ENCODE measurements around the gene ADGRE2. TPM values are rescaled to one million over a fixed set of nuclear protein-coding genes. Genes with fewer than 3 reads are reported as not detected.

ADGRE2 gene
- total RNA-seq, 4 donors from 2014 or later, result 0.49 to 5.8 (median 4.0) TPM

DNA sequence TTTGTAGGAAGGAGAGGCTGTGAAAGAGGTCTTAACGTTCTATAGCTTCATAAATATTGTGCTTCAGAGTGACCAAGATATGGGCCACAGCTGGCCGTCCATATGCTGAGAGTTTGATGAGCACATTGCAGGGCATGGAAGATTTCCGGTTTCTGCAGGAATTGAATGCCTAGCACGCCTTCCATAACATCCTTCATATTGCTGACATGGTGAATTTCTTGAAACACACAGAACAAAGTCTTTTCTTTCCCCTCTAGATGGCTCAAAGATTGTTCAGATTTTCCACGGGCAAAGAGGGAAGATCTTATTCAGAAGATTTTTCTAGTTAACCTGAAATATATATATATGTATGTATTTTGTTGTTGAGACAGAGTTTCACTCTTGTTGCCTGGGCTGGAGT, 42.4 kb downstream of the ADGRE2 start:
- Histone ChIP-seq H3K9me3 (no peaks in the 10 kb centered on the region), H3K4me1 (no peaks in the 10 kb centered on the region), H3K36me3 (no peaks in the 10 kb centered on the region), H3K27me3 (no peaks in the 10 kb centered on the region), H3K27ac (no peak overlapping the region), H3K4me3 (no peak overlapping the region)
- 65 to 77% methylated on average over 5 of the region's 5 CpGs for WGBS, 2 donors
- TF ChIP-seq, protein P1, sequence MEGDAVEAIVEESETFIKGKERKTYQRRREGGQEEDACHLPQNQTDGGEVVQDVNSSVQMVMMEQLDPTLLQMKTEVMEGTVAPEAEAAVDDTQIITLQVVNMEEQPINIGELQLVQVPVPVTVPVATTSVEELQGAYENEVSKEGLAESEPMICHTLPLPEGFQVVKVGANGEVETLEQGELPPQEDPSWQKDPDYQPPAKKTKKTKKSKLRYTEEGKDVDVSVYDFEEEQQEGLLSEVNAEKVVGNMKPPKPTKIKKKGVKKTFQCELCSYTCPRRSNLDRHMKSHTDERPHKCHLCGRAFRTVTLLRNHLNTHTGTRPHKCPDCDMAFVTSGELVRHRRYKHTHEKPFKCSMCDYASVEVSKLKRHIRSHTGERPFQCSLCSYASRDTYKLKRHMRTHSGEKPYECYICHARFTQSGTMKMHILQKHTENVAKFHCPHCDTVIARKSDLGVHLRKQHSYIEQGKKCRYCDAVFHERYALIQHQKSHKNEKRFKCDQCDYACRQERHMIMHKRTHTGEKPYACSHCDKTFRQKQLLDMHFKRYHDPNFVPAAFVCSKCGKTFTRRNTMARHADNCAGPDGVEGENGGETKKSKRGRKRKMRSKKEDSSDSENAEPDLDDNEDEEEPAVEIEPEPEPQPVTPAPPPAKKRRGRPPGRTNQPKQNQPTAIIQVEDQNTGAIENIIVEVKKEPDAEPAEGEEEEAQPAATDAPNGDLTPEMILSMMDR (IDR thresholded peaks at IDR 0.05), result no peak
- TF ChIP-seq POLR2A (IDR thresholded peaks at IDR 0.05), result no peak
- DNase-seq, result no peak
- intact Hi-C loops (cut with DNase I), result no loop called here

GRCh38 chr19:14733574-14733973, 44.8 kb downstream of the ADGRE2 start:
- H3K36me3 ChIP-seq, result no peaks in the 10 kb centered on the region
- DNase-seq, result no peak
- H3K4me1 ChIP-seq, result no peaks in the 10 kb centered on the region
- intact Hi-C loops (cut with DNase I), result no loop called here
- no peak overlapping the region for H3K27ac ChIP-seq
- 100% methylated on average over 1 of the region's 1 CpG for WGBS, 2 donors
- H3K9me3 ChIP-seq, result peaks cover 0 to 9% (median 0%) of the 10 kb centered on the region in 3 donors
- H3K4me3 ChIP-seq, result no peak overlapping the region
- no peak for TF ChIP-seq POLR2A (IDR thresholded peaks at IDR 0.05)
- TF ChIP-seq, protein P1 (IDR thresholded peaks at IDR 0.05), result no peak
- H3K27me3 ChIP-seq, result no peaks in the 10 kb centered on the region

DNA sequence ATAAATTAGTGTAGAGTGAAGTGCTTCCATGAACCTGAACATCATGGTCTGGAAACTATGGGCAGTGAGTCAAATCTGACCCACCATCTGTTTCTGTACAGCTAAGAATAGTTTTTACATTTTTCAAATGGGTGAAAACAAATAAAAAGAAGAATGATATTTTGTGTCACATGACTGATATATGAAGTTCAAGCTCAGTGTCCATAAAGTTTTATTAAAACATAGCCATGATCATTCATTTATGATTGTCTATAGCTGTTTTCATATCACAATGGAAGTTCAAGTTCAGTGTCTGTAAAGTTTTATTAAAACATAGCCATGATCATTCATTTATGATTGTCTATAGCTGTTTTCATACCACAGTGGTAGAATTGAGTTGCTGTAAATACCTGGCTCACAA, 45.9 kb downstream of the ADGRE2 start:
- no peaks in the 10 kb centered on the region for H3K27me3 ChIP-seq
- H3K36me3 ChIP-seq, result no peaks in the 10 kb centered on the region
- H3K27ac ChIP-seq, result no peak overlapping the region
- H3K4me1 ChIP-seq, result no peaks in the 10 kb centered on the region
- TF ChIP-seq, protein P1 (IDR thresholded peaks at IDR 0.05), result no peak
- TF ChIP-seq POLR2A (IDR thresholded peaks at IDR 0.05), result no peak
- peaks cover 0 to 19% (median 0%) of the 10 kb centered on the region in 3 donors for H3K9me3 ChIP-seq
- intact Hi-C loops (cut with DNase I), result no loop called here
- no peak for DNase-seq
- H3K4me3 ChIP-seq, result no peak overlapping the region

GRCh38 chr19:14731200-14731599, 47.2 kb downstream of the ADGRE2 start:
- H3K9me3 ChIP-seq, result peaks cover 0 to 31% (median 6%) of the 10 kb centered on the region in 3 donors
- no peak for TF ChIP-seq POLR2A (IDR thresholded peaks at IDR 0.05)
- TF ChIP-seq, protein P1 (IDR thresholded peaks at IDR 0.05), result no peak
- intact Hi-C loops (cut with DNase I), result no loop called here
- H3K27ac ChIP-seq, result no peak overlapping the region
- H3K4me3 ChIP-seq, result no peak overlapping the region
- H3K36me3 ChIP-seq, result no peaks in the 10 kb centered on the region
- no peak for DNase-seq
- H3K4me1 ChIP-seq, result no peaks in the 10 kb centered on the region
- H3K27me3 ChIP-seq, result no peaks in the 10 kb centered on the region
- 62 to 77% methylated on average over 5 to 7 of the region's 10 CpGs for WGBS, 2 donors

GRCh38 chr19:14728595-14728994, 49.8 kb downstream of the ADGRE2 start:
- DNase-seq, result no peak
- Histone ChIP-seq H3K9me3 (peaks cover 0 to 57% (median 27%) of the 10 kb centered on the region in 3 donors), H3K36me3 (peaks cover 0 to 5% (median 0%) of the 10 kb centered on the region in 3 donors), H3K27me3 (no peaks in the 10 kb centered on the region), H3K27ac (no peak overlapping the region), H3K4me3 (no peak overlapping the region), H3K4me1 (no peaks in the 10 kb centered on the region)
- TF ChIP-seq, protein P1 (IDR thresholded peaks at IDR 0.05), result no peak
- no peak for TF ChIP-seq POLR2A (IDR thresholded peaks at IDR 0.05)
- WGBS, 2 donors, result 76 to 88% methylated on average over 5 to 6 of the region's 7 CpGs
- intact Hi-C loops (cut with DNase I), result no loop called here

All from esophagus squamous epithelium (tissue), 5 donors.